IMR-90 (cell line): ENCODE results near the gene MLLT3. TPM values are rescaled to one million over a fixed set of nuclear protein-coding genes. Genes with fewer than 3 reads are reported as not detected.

Experiments
- ATAC-seq: fragments of 200-7000 bp; cut with Tn5 transposase; 2 replicates; pipeline ENCODE4 v1.9.1; 2020; ENCODE audit warnings: low read depth, mild to moderate bottlenecking, moderate library complexity
- BruUV-seq: library from RNA; stranded (reverse); fragments of 400-500 nt; replicated peaks from 2 replicates; lab custom pipeline; 2021; lab: Mats Ljungman, UMichigan
- CTCF ChIA-PET: fragments of 300-600 bp; formaldehyde crosslinking; extraction: SDS; loops from one replicate; lab custom pipeline; 2021; ENCODE audit warnings: antibody characterized with exemption; lab: Yijun Ruan, JAX
- POLR2A ChIA-PET: fragments of 300-600 bp; sonication (Branson Sonifier 250); formaldehyde crosslinking; loops from one replicate; lab custom pipeline; 2022; ENCODE audit warnings: antibody characterized with exemption; ENCODE audit not compliant: unreplicated experiment; lab: Charles Lee
- DNase-seq: peaks from one replicate; pipeline ENCODE4 v3.0.0; 2013
- H2AFZ ChIP-seq: replicated peaks from 2 replicates; pipeline ENCODE3; 2013; ENCODE audit warnings: low read length, mild to moderate bottlenecking; ENCODE audit not compliant: poor library complexity
- H2AK5ac ChIP-seq: 2 replicates; pipeline ENCODE4 v1.6.1; 2013; ENCODE audit warnings: low read depth, low read length, inconsistent platforms
- H2AK9ac ChIP-seq: replicated peaks from 2 replicates; pipeline ENCODE3; 2013; ENCODE audit warnings: mild to moderate bottlenecking, low read depth, low read length, moderate library complexity; ENCODE audit not compliant: poor library complexity
- H2BK120ac ChIP-seq: 2 replicates; pipeline ENCODE4 v1.6.1; 2013; ENCODE audit warnings: low read depth, low read length, inconsistent platforms
- H2BK15ac ChIP-seq: 3 replicates; pipeline ENCODE4 v1.6.1; 2013; ENCODE audit warnings: low read depth, low read length, inconsistent platforms
- H2BK20ac ChIP-seq: 2 replicates; pipeline ENCODE4 v1.6.1; 2013; ENCODE audit warnings: low read depth, mild to moderate bottlenecking, inconsistent platforms, low read length, moderate library complexity
- H2BK5ac ChIP-seq: 2 replicates; pipeline ENCODE4 v1.6.1; 2013; ENCODE audit warnings: mild to moderate bottlenecking, low read depth, low read length, inconsistent platforms; ENCODE audit not compliant: poor library complexity, severe bottlenecking
- H3K14ac ChIP-seq: replicated peaks from 2 replicates; pipeline ENCODE4 v1.6.1; 2013; ENCODE audit warnings: low read depth, low read length, inconsistent platforms
- H3K18ac ChIP-seq: 2 replicates; pipeline ENCODE4 v1.6.1; 2013; ENCODE audit warnings: low read depth, low read length, control low read depth
- H3K23ac ChIP-seq: 2 replicates; pipeline ENCODE4 v1.6.1; 2013; ENCODE audit warnings: low read depth, low read length, inconsistent platforms
- H3K27ac ChIP-seq: 2 replicates; pipeline ENCODE4 v1.5.1; 2013; ENCODE audit warnings: mild to moderate bottlenecking, control low read depth, low read length; ENCODE audit not compliant: insufficient read depth
- H3K27me3 ChIP-seq: 2 replicates; pipeline ENCODE4 v1.6.1; 2013; ENCODE audit warnings: low read length; ENCODE audit not compliant: control insufficient read depth, insufficient read depth
- H3K36me3 ChIP-seq: 2 replicates; pipeline ENCODE4 v1.6.1; 2013; ENCODE audit warnings: low read length, mixed read lengths; ENCODE audit not compliant: control insufficient read depth, insufficient read depth
- H3K4ac ChIP-seq: 2 replicates; pipeline ENCODE4 v1.6.1; 2013; ENCODE audit warnings: low read depth, low read length, inconsistent platforms
- H3K4me1 ChIP-seq: 2 replicates; pipeline ENCODE4 v1.6.1; 2013; ENCODE audit warnings: low read length, mixed read lengths; ENCODE audit not compliant: control insufficient read depth, insufficient read depth
- H3K4me2 ChIP-seq: 2 replicates; pipeline ENCODE4 v1.6.1; 2013; ENCODE audit warnings: low read depth, mild to moderate bottlenecking, control low read depth, low read length, moderate library complexity
- H3K4me3 ChIP-seq: 2 replicates; pipeline ENCODE4 v1.5.1; 2013; ENCODE audit warnings: low read depth, mild to moderate bottlenecking, control low read depth, low read length, moderate library complexity; ENCODE audit not compliant: insufficient read depth
- H3K56ac ChIP-seq: 2 replicates; pipeline ENCODE4 v1.6.1; 2013; ENCODE audit warnings: low read length, inconsistent platforms; ENCODE audit not compliant: insufficient read depth; ENCODE audit errors: extremely low read depth
- H3K79me1 ChIP-seq, 2 experiments: 2 replicates each; pipeline ENCODE4 v1.6.1; 2013; ENCODE audit warnings: low read length in 2 of 2, inconsistent platforms in 1 of 2, low read depth in 1 of 2
- H3K9ac ChIP-seq: 2 replicates; pipeline ENCODE4 v1.6.1; 2013; ENCODE audit warnings: low read depth, low read length, control low read depth
- H3K9me1 ChIP-seq: 2 replicates; pipeline ENCODE4 v1.6.1; 2013; ENCODE audit warnings: low read length, inconsistent platforms; ENCODE audit not compliant: insufficient read depth
- H3K9me3 ChIP-seq: 2 replicates; pipeline ENCODE4 v1.6.1; 2013; ENCODE audit warnings: low read length; ENCODE audit not compliant: control insufficient read depth, insufficient read depth
- H4K20me1 ChIP-seq: 2 replicates; pipeline ENCODE4 v1.6.1; 2013; ENCODE audit warnings: low read length, inconsistent platforms; ENCODE audit not compliant: insufficient read depth
- H4K5ac ChIP-seq: 2 replicates; pipeline ENCODE4 v1.6.1; 2013; ENCODE audit warnings: mild to moderate bottlenecking, low read depth, low read length, control low read depth
- H4K8ac ChIP-seq, 2 experiments: 2 replicates each; pipeline ENCODE4 v1.6.1; 2013; ENCODE audit warnings: low read depth in 2 of 2, low read length in 2 of 2, control low read depth in 1 of 2, inconsistent platforms in 1 of 2
- H4K91ac ChIP-seq: 2 replicates; pipeline ENCODE4 v1.6.1; 2013; ENCODE audit warnings: low read depth, low read length, inconsistent platforms; ENCODE audit not compliant: insufficient read depth
- MAFK ChIP-seq: IDR thresholded peaks from 2 replicates; pipeline ENCODE4 v1.6.1; 2012; ENCODE audit warnings: low read depth, low read length, improper control_type of control experiment
- MAZ ChIP-seq: IDR thresholded peaks from 2 replicates; pipeline ENCODE4 v1.6.1; 2012; ENCODE audit warnings: low read depth, mild to moderate bottlenecking, low read length, improper control_type of control experiment, moderate library complexity, borderline replicate concordance
- POLR2A ChIP-seq: IDR thresholded peaks from 2 replicates; pipeline ENCODE4 v1.6.1; 2012; ENCODE audit warnings: mild to moderate bottlenecking, low read depth, low read length
- SMC3 ChIP-seq: fragments of 150-350 bp; IDR thresholded peaks from 2 replicates; pipeline ENCODE4 v1.6.1; 2016; ENCODE audit warnings: low read depth, mild to moderate bottlenecking, antibody characterized with exemption, low read length, moderate library complexity
- WGBS, 2 experiments: methylation state at CpG; one replicate each; pipeline versions ENCODE4 v1.1.5 to v1.1.7; 2013; ENCODE audit warnings: missing lambda C conversion rate in 2 of 2; ENCODE audit not compliant: insufficient read length in 1 of 2; ENCODE audit errors: extremely low coverage in 2 of 2; 5-methylcytosine and 5-hydroxymethylcytosine counted together
- dilution Hi-C: fragments of 300-500 bp; cut with HindIII; formaldehyde crosslinking; loops from one replicate; pipeline ENCODE4 v1.14.3; 2018; ENCODE audit warnings: low sequenced_read_pairs; ENCODE audit not compliant: unreplicated experiment
- in situ Hi-C: fragments of 300-500 bp; cut with MboI; formaldehyde crosslinking; loops from 3 replicates; pipeline ENCODE4 v1.14.3; 2019; ENCODE audit warnings: low sequenced_read_pairs, inconsistent platforms, mixed read lengths
- intact Hi-C: fragments of 100-400 bp; cut with micrococcal nuclease; formaldehyde crosslinking; loops from 2 replicates; pipeline ENCODE4 v1.10.0; 2022
- polyA plus RNA-seq, 3 experiments: library from polyadenylated mRNA; depleted of rRNA; stranded (reverse); fragments of >200 nt; gene quantifications; 2 replicates each; pipeline ENCODE4 v1.2.3, GENCODE V29; 2012; ENCODE audit warnings: low replicate concordance in 1 of 3
- total RNA-seq: library from RNA; depleted of rRNA; stranded (reverse); fragments of >200 nt; gene quantifications from 2 replicates; pipeline ENCODE4 v1.2.3, GENCODE V29; 2012

MLLT3 gene
- total and polyA plus RNA-seq, 2 of the 4 experiments (the other 2 are of a cell fraction), result 10.4 to 21.1 TPM

GRCh38 chr9:20559231-20559890, 62.9 kb downstream of the MLLT3 start:
- ChIA-PET POLR2A (no interaction called here), CTCF (interaction anchor here (1.1 to 1.2 kb wide), 2 partner anchors 24 to 53 kb away, joined by 3 read pairs; no protein-coding TSS in a partner anchor)
- intact Hi-C loops (loop anchor here (2.0 to 10.0 kb wide), 2 partner anchors 61 to 635 kb away; no protein-coding TSS in a partner anchor), dilution Hi-C loops (no loop called here), in situ Hi-C loops (no loop called here)
- Histone ChIP-seq H3K14ac (no peak overlapping the region), H2BK20ac (no peak overlapping the region), H3K4me2 (no peak overlapping the region), H3K27me3 (no peaks in the 10 kb centered on the region), H3K56ac (no peak overlapping the region), H3K9me1 (peaks cover 4% of the 10 kb centered on the region), H3K36me3 (no peaks in the 10 kb centered on the region), H4K20me1 (no peaks in the 10 kb centered on the region), H4K5ac (no peak overlapping the region), H4K91ac (no peak overlapping the region), H4K8ac (no peak overlapping the region), H3K23ac (0 out of 2 replicates have a peak overlapping the region, but pooled peaks have one; percentile 13), H3K18ac (no peak overlapping the region), H3K9ac (no peak overlapping the region), H2AK9ac (no peak overlapping the region), H3K27ac (no peak overlapping the region), H2AFZ (no peak overlapping the region), H3K4me3 (no peak overlapping the region), H2BK15ac (0 out of 3 replicates have a peak overlapping the region, but pooled peaks have one; percentile 10), H2BK5ac (no peak overlapping the region), H2BK120ac (peak overlapping the region; percentile 24; the same call in 1 of the 2 replicates), H3K9me3 (no peaks in the 10 kb centered on the region), H3K4ac (no peak overlapping the region), H3K79me1 (peaks cover 35 to 52% of the 10 kb centered on the region in 2 experiments), H3K4me1 (peaks cover 12% of the 10 kb centered on the region), H2AK5ac (no peak overlapping the region)
- TF ChIP-seq SMC3 (no peak), MAZ (no peak), POLR2A (no peak), MAFK (no peak)
- DNase-seq (no peak), ATAC-seq (no peak)
- no TSS peak for BruUV-seq
- WGBS, 2 experiments, result no CpG with 5 or more reads among the region's 1 CpG
